IMR-90 (cell line): ENCODE data around the gene NUDT1. TPM values are rescaled to one million over a fixed set of nuclear protein-coding genes. Genes with fewer than 3 reads are reported as not detected.

Source experiments
- ATAC-seq: fragments of 200-7000 bp; cut with Tn5 transposase; 2 replicates; pipeline ENCODE4 v1.9.1; 2020; ENCODE audit warnings: low read depth, mild to moderate bottlenecking, moderate library complexity
- BruUV-seq: library from RNA; stranded (reverse); fragments of 400-500 nt; replicated peaks from 2 replicates; lab custom pipeline; 2021; lab: Mats Ljungman, UMichigan
- CTCF ChIA-PET: fragments of 300-600 bp; formaldehyde crosslinking; extraction: SDS; loops from one replicate; lab custom pipeline; 2021; ENCODE audit warnings: antibody characterized with exemption; lab: Yijun Ruan, JAX
- POLR2A ChIA-PET: fragments of 300-600 bp; sonication (Branson Sonifier 250); formaldehyde crosslinking; loops from one replicate; lab custom pipeline; 2022; ENCODE audit warnings: antibody characterized with exemption; ENCODE audit not compliant: unreplicated experiment; lab: Charles Lee
- DNase-seq: peaks from one replicate; pipeline ENCODE4 v3.0.0; 2013
- H2AFZ ChIP-seq: replicated peaks from 2 replicates; pipeline ENCODE3; 2013; ENCODE audit warnings: low read length, mild to moderate bottlenecking; ENCODE audit not compliant: poor library complexity
- H2AK5ac ChIP-seq: 2 replicates; pipeline ENCODE4 v1.6.1; 2013; ENCODE audit warnings: low read depth, low read length, inconsistent platforms
- H2AK9ac ChIP-seq: replicated peaks from 2 replicates; pipeline ENCODE3; 2013; ENCODE audit warnings: mild to moderate bottlenecking, low read depth, low read length, moderate library complexity; ENCODE audit not compliant: poor library complexity
- H2BK120ac ChIP-seq: 2 replicates; pipeline ENCODE4 v1.6.1; 2013; ENCODE audit warnings: low read depth, low read length, inconsistent platforms
- H2BK15ac ChIP-seq: 3 replicates; pipeline ENCODE4 v1.6.1; 2013; ENCODE audit warnings: low read depth, low read length, inconsistent platforms
- H2BK20ac ChIP-seq: 2 replicates; pipeline ENCODE4 v1.6.1; 2013; ENCODE audit warnings: low read depth, mild to moderate bottlenecking, inconsistent platforms, low read length, moderate library complexity
- H2BK5ac ChIP-seq: 2 replicates; pipeline ENCODE4 v1.6.1; 2013; ENCODE audit warnings: mild to moderate bottlenecking, low read depth, low read length, inconsistent platforms; ENCODE audit not compliant: poor library complexity, severe bottlenecking
- H3K14ac ChIP-seq: replicated peaks from 2 replicates; pipeline ENCODE4 v1.6.1; 2013; ENCODE audit warnings: low read depth, low read length, inconsistent platforms
- H3K18ac ChIP-seq: 2 replicates; pipeline ENCODE4 v1.6.1; 2013; ENCODE audit warnings: low read depth, low read length, control low read depth
- H3K23ac ChIP-seq: 2 replicates; pipeline ENCODE4 v1.6.1; 2013; ENCODE audit warnings: low read depth, low read length, inconsistent platforms
- H3K27ac ChIP-seq: 2 replicates; pipeline ENCODE4 v1.5.1; 2013; ENCODE audit warnings: mild to moderate bottlenecking, control low read depth, low read length; ENCODE audit not compliant: insufficient read depth
- H3K27me3 ChIP-seq: 2 replicates; pipeline ENCODE4 v1.6.1; 2013; ENCODE audit warnings: low read length; ENCODE audit not compliant: control insufficient read depth, insufficient read depth
- H3K36me3 ChIP-seq: 2 replicates; pipeline ENCODE4 v1.6.1; 2013; ENCODE audit warnings: low read length, mixed read lengths; ENCODE audit not compliant: control insufficient read depth, insufficient read depth
- H3K4ac ChIP-seq: 2 replicates; pipeline ENCODE4 v1.6.1; 2013; ENCODE audit warnings: low read depth, low read length, inconsistent platforms
- H3K4me1 ChIP-seq: 2 replicates; pipeline ENCODE4 v1.6.1; 2013; ENCODE audit warnings: low read length, mixed read lengths; ENCODE audit not compliant: control insufficient read depth, insufficient read depth
- H3K4me2 ChIP-seq: 2 replicates; pipeline ENCODE4 v1.6.1; 2013; ENCODE audit warnings: low read depth, mild to moderate bottlenecking, control low read depth, low read length, moderate library complexity
- H3K4me3 ChIP-seq: 2 replicates; pipeline ENCODE4 v1.5.1; 2013; ENCODE audit warnings: low read depth, mild to moderate bottlenecking, control low read depth, low read length, moderate library complexity; ENCODE audit not compliant: insufficient read depth
- H3K56ac ChIP-seq: 2 replicates; pipeline ENCODE4 v1.6.1; 2013; ENCODE audit warnings: low read length, inconsistent platforms; ENCODE audit not compliant: insufficient read depth; ENCODE audit errors: extremely low read depth
- H3K79me1 ChIP-seq, 2 experiments: 2 replicates each; pipeline ENCODE4 v1.6.1; 2013; ENCODE audit warnings: low read length in 2 of 2, inconsistent platforms in 1 of 2, low read depth in 1 of 2
- H3K9ac ChIP-seq: 2 replicates; pipeline ENCODE4 v1.6.1; 2013; ENCODE audit warnings: low read depth, low read length, control low read depth
- H3K9me1 ChIP-seq: 2 replicates; pipeline ENCODE4 v1.6.1; 2013; ENCODE audit warnings: low read length, inconsistent platforms; ENCODE audit not compliant: insufficient read depth
- H3K9me3 ChIP-seq: 2 replicates; pipeline ENCODE4 v1.6.1; 2013; ENCODE audit warnings: low read length; ENCODE audit not compliant: control insufficient read depth, insufficient read depth
- H4K20me1 ChIP-seq: 2 replicates; pipeline ENCODE4 v1.6.1; 2013; ENCODE audit warnings: low read length, inconsistent platforms; ENCODE audit not compliant: insufficient read depth
- H4K5ac ChIP-seq: 2 replicates; pipeline ENCODE4 v1.6.1; 2013; ENCODE audit warnings: mild to moderate bottlenecking, low read depth, low read length, control low read depth
- H4K8ac ChIP-seq, 2 experiments: 2 replicates each; pipeline ENCODE4 v1.6.1; 2013; ENCODE audit warnings: low read depth in 2 of 2, low read length in 2 of 2, control low read depth in 1 of 2, inconsistent platforms in 1 of 2
- H4K91ac ChIP-seq: 2 replicates; pipeline ENCODE4 v1.6.1; 2013; ENCODE audit warnings: low read depth, low read length, inconsistent platforms; ENCODE audit not compliant: insufficient read depth
- BHLHE40 ChIP-seq: fragments of 150-350 bp; IDR thresholded peaks from 2 replicates; pipeline ENCODE4 v1.6.1; 2016; ENCODE audit warnings: mild to moderate bottlenecking, low read depth, low read length
- CTCF ChIP-seq: conservative IDR thresholded peaks from 2 replicates; pipeline ENCODE4 v1.5.1; 2012; ENCODE audit warnings: mild to moderate bottlenecking, low read depth, low read length, improper control_type of control experiment
- ELK1 ChIP-seq: fragments of 150-350 bp; IDR thresholded peaks from 2 replicates; pipeline ENCODE4 v1.6.1; 2016; ENCODE audit warnings: low read depth, mild to moderate bottlenecking, low read length, moderate library complexity, borderline replicate concordance
- FOS ChIP-seq: fragments of 150-350 bp; IDR thresholded peaks from 2 replicates; pipeline ENCODE4 v1.6.1; 2016; ENCODE audit warnings: low read depth, low read length
- MAFK ChIP-seq: IDR thresholded peaks from 2 replicates; pipeline ENCODE4 v1.6.1; 2012; ENCODE audit warnings: low read depth, low read length, improper control_type of control experiment
- MAZ ChIP-seq: IDR thresholded peaks from 2 replicates; pipeline ENCODE4 v1.6.1; 2012; ENCODE audit warnings: low read depth, mild to moderate bottlenecking, low read length, improper control_type of control experiment, moderate library complexity, borderline replicate concordance
- NFE2L2 ChIP-seq: fragments of 150-350 bp; IDR thresholded peaks from 2 replicates; pipeline ENCODE4 v1.6.1; 2016; ENCODE audit warnings: low read depth, mild to moderate bottlenecking, low read length
- POLR2A ChIP-seq: IDR thresholded peaks from 2 replicates; pipeline ENCODE4 v1.6.1; 2012; ENCODE audit warnings: mild to moderate bottlenecking, low read depth, low read length
- RAD21 ChIP-seq: IDR thresholded peaks from 2 replicates; pipeline ENCODE4 v1.6.1; 2012; ENCODE audit warnings: low read length, improper control_type of control experiment
- RCOR1 ChIP-seq: IDR thresholded peaks from 2 replicates; pipeline ENCODE4 v1.6.1; 2012; ENCODE audit warnings: mild to moderate bottlenecking, low read length, improper control_type of control experiment; ENCODE audit not compliant: insufficient replicate concordance
- RFX5 ChIP-seq: IDR thresholded peaks from 2 replicates; pipeline ENCODE4 v1.8.0; 2012; ENCODE audit warnings: low read depth, mild to moderate bottlenecking, low read length, moderate library complexity
- SMC3 ChIP-seq: fragments of 150-350 bp; IDR thresholded peaks from 2 replicates; pipeline ENCODE4 v1.6.1; 2016; ENCODE audit warnings: low read depth, mild to moderate bottlenecking, antibody characterized with exemption, low read length, moderate library complexity
- USF2 ChIP-seq: fragments of 150-350 bp; IDR thresholded peaks from 2 replicates; pipeline ENCODE4 v1.6.1; 2017; ENCODE audit warnings: mild to moderate bottlenecking, antibody characterized with exemption, low read length, low read depth
- WGBS, 2 experiments: methylation state at CpG; one replicate each; pipeline versions ENCODE4 v1.1.5 to v1.1.7; 2013; ENCODE audit warnings: missing lambda C conversion rate in 2 of 2; ENCODE audit not compliant: insufficient read length in 1 of 2; ENCODE audit errors: extremely low coverage in 2 of 2; 5-methylcytosine and 5-hydroxymethylcytosine counted together
- dilution Hi-C: fragments of 300-500 bp; cut with HindIII; formaldehyde crosslinking; loops from one replicate; pipeline ENCODE4 v1.14.3; 2018; ENCODE audit warnings: low sequenced_read_pairs; ENCODE audit not compliant: unreplicated experiment
- in situ Hi-C: fragments of 300-500 bp; cut with MboI; formaldehyde crosslinking; loops from 3 replicates; pipeline ENCODE4 v1.14.3; 2019; ENCODE audit warnings: low sequenced_read_pairs, inconsistent platforms, mixed read lengths
- intact Hi-C: fragments of 100-400 bp; cut with micrococcal nuclease; formaldehyde crosslinking; loops from 2 replicates; pipeline ENCODE4 v1.10.0; 2022
- polyA plus RNA-seq, 3 experiments: library from polyadenylated mRNA; depleted of rRNA; stranded (reverse); fragments of >200 nt; gene quantifications; 2 replicates each; pipeline ENCODE4 v1.2.3, GENCODE V29; 2012; ENCODE audit warnings: low replicate concordance in 1 of 3
- total RNA-seq: library from RNA; depleted of rRNA; stranded (reverse); fragments of >200 nt; gene quantifications from 2 replicates; pipeline ENCODE4 v1.2.3, GENCODE V29; 2012

NUDT1 gene
- total and polyA plus RNA-seq, 2 of the 4 experiments (the other 2 are of a cell fraction) = 33.4 to 49.1 TPM

- Histone ChIP-seq H2BK120ac (no peak overlapping the region), H3K4ac (no peak overlapping the region), H3K9ac (no peak overlapping the region), H4K91ac (no peak overlapping the region), H3K79me1 (peaks cover 0 to 26% of the 10 kb centered on the region in 2 experiments; a peak in 2 of 4 replicates), H2AK9ac (peak overlapping the region; percentile 65), H3K23ac (no peak overlapping the region), H4K8ac (no peak overlapping the region), H2AK5ac (no peak overlapping the region), H3K27ac (no peak overlapping the region), H2AFZ (peak overlapping the region; percentile 63), H3K36me3 (peaks cover 23% of the 10 kb centered on the region), H3K4me3 (no peak overlapping the region), H4K20me1 (no peaks in the 10 kb centered on the region; the same call in 1 of the 2 replicates), H3K9me1 (peaks cover 13% of the 10 kb centered on the region), H3K14ac (no peak overlapping the region), H3K4me1 (peaks cover 11% of the 10 kb centered on the region), H3K27me3 (no peaks in the 10 kb centered on the region), H3K56ac (no peak overlapping the region), H2BK15ac (no peak overlapping the region), H3K4me2 (no peak overlapping the region), H3K9me3 (no peaks in the 10 kb centered on the region), H2BK5ac (no peak overlapping the region), H2BK20ac (no peak overlapping the region), H4K5ac (no peak overlapping the region), H3K18ac (no peak overlapping the region)
- DNase-seq (no peak), ATAC-seq (no peak)
- 92% methylated on average over 7 of the region's 32 CpGs; no CpG with 5 or more reads in 1 of the 2 experiments for WGBS, 2 experiments
- intact Hi-C loops = no loop called here
- dilution Hi-C loops = no loop called here
- in situ Hi-C loops = no loop called here
- POLR2A ChIA-PET = no interaction called here
- TF ChIP-seq RCOR1 (no peak), ELK1 (no peak), BHLHE40 (no peak), NFE2L2 (no peak), MAZ (no peak), CTCF (no peak), RFX5 (no peak), MAFK (no peak), FOS (no peak), POLR2A (no peak), RAD21 (no peak), SMC3 (no peak), USF2 (no peak)
- CTCF ChIA-PET = no interaction called here
- no TSS peak for BruUV-seq
Measured at GRCh38 chr7:2253525-2254244, 11.7 kb downstream of the NUDT1 start.
